GM13976 (cell line): ENCODE results near the gene PDGFC.

Experiments used
- DNase-seq: peaks from one replicate; pipeline ENCODE4 v3.0.0; 2012; ENCODE audit warnings: low spot score
- CTCF ChIP-seq: IDR thresholded peaks from 2 replicates; pipeline ENCODE4 v1.5.1; 2012; ENCODE audit warnings: borderline replicate concordance, mild to moderate bottlenecking; ENCODE audit not compliant: insufficient read depth; ENCODE audit errors: extremely low read depth, missing control alignments, control extremely low read depth
- in situ Hi-C: fragments of 300-500 bp; cut with MboI; formaldehyde crosslinking; loops from one replicate; pipeline ENCODE4 v1.12.0; 2022; ENCODE audit warnings: low sequenced_read_pairs, mixed read lengths, inconsistent platforms; ENCODE audit not compliant: unreplicated experiment

Gene PDGFC

GRCh38 chr4:156969101-156969500 is 2.5 kb downstream of the PDGFC start:
- DNase-seq = no peak
- in situ Hi-C loops = no loop called here
- TF ChIP-seq CTCF = no peak

GRCh38 chr4:156968479-156968984 is 3.1 kb downstream of the PDGFC start:
- TF ChIP-seq CTCF = peak; percentile 60
- DNase-seq = peak; percentile 33
- in situ Hi-C loops = no loop called here

DNA sequence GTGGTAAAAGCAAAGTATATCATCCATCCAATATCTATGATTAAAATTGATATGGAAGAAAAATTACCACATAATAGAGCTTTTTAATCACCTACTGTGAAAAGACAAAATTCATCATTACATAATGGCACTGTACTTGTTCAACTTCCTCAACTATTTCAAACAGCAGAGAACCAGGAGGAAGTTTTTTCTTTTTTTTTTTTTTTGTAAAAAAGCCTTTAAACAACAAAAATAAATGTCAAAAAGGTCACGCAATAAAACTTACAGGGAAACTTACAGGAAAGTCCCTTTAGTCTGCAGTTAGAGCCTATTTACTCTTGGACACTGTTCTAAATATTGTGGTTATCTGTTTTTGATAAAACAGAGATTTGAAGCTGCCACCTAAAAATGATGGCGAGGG is 4.8 kb downstream of the PDGFC start:
- no peak for DNase-seq
- in situ Hi-C loops = no loop called here

DNA sequence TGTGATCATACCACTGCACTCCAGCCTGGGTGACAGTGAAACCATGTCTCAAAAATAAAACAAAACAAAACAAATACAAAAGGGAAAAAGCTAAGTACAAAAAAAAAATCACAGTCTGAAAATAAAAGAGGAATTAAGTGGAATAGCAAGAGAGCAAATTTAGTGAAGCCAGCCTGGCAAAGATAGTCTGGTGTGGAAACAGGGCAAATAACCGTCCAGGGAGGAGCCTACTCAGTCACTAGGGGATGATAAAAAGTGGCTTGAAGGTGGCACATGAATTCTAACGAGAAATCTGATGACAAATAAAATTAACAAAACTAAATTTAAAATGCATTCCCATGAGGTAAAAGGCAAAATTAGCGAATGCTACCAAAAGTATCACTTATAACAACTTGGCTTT is 8.2 kb downstream of the PDGFC start:
- in situ Hi-C loops = no loop called here
- TF ChIP-seq CTCF = no peak
- DNase-seq = no peak

More for the DNA sequence above, 4.8 kb downstream of the PDGFC start:
- TF ChIP-seq CTCF = no peak

DNA sequence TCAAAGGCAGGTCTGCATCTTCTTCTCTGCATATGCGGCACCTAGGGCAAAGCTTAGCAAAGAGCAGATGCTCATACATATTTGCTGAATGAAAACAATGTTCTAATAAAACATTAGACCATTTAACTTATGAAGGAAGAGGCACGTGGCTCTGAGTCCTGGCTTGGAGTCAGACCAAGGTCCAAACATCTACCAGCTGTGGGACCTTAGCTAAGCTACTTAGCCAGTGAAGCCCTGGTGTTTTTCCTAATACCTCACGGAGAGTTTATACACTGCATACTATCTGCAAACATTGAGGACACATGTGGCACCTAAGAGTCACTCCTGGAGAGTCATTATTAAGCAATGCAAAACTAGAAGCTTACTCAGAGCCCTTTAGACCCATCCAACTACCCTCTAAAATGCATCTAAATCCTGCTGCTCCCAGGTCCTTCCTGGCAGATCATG is 9.0 kb downstream of the PDGFC start:
- TF ChIP-seq CTCF = no peak
- in situ Hi-C loops = no loop called here
- no peak for DNase-seq

DNA sequence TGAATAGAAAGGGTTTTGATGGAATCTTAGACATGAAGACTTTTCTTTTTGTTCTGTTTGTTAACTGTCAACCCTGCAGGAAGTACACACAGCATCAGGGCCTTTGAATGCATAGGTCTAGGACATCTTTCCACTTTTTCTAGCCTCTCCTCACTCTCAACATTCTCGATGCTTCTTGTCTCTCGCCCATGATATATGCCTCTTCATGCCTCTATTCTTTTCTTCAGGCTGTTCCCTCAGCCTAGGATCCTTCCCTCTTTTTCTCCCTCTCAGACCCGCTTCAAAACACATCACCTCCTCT is 9.6 kb downstream of the PDGFC start:
- TF ChIP-seq CTCF = no peak
- in situ Hi-C loops = no loop called here
- DNase-seq = no peak
